Measurements from ENCODE around the gene PARP14.
"Not testable (repeated sequence)": the region's sequence is repeated elsewhere in the genome, so short reads cannot be mapped to it uniquely, and the experiment has no call there.

Gene PARP14

GRCh38 chr3:122679085-122679881 lies 1.4 kb upstream of the PARP14 start:
- peak overlapping the region; percentile 82 to 86 for H3K4me3 ChIP-seq (ENCODE audit: low read depth in 1 of 2, low read length in 2 of 2)
- H3K9ac ChIP-seq (ENCODE audit: low read length), result peak overlapping the region; percentile 80
- H3K27ac ChIP-seq (ENCODE audit: low read depth, low read length), result peak overlapping the region; percentile 98
- H3K27me3 ChIP-seq (ENCODE audit: control insufficient read depth in 1 of 2, insufficient read depth in 2 of 2, low read length in 2 of 2), result no peaks in the 10 kb centered on the region
- H3K36me3 ChIP-seq (ENCODE audit: insufficient read depth, low read length), result no peaks in the 10 kb centered on the region
- peaks cover 31% of the 10 kb centered on the region for H3K4me1 ChIP-seq (ENCODE audit: insufficient read depth, low read length)
- H3K9me3 ChIP-seq (ENCODE audit: low read length), result no peaks in the 10 kb centered on the region

- H3K4me1 ChIP-seq (ENCODE audit: insufficient read depth, low read length), result peaks cover 31% of the 10 kb centered on the region
- H3K27me3 ChIP-seq (ENCODE audit: control insufficient read depth in 1 of 2, insufficient read depth in 2 of 2, low read length in 2 of 2), result no peaks in the 10 kb centered on the region
- peak overlapping the region; percentile 82 to 86 for H3K4me3 ChIP-seq (ENCODE audit: low read depth in 1 of 2, low read length in 2 of 2)
- H3K9me3 ChIP-seq (ENCODE audit: low read length), result no peaks in the 10 kb centered on the region
- H3K36me3 ChIP-seq (ENCODE audit: insufficient read depth, low read length), result no peaks in the 10 kb centered on the region
- H3K9ac ChIP-seq (ENCODE audit: low read length), result peak overlapping the region; percentile 80
- H3K27ac ChIP-seq (ENCODE audit: low read depth, low read length), result peak overlapping the region; percentile 98
Observed at GRCh38 chr3:122679882-122680474, 661 bp upstream of the PARP14 start.

- Histone ChIP-seq H3K4me3 (ENCODE audit: low read depth in 1 of 2, low read length in 2 of 2) (peak overlapping the region; percentile 82 to 86), H3K27me3 (ENCODE audit: control insufficient read depth in 1 of 2, insufficient read depth in 2 of 2, low read length in 2 of 2) (no peaks in the 10 kb centered on the region), H3K4me1 (ENCODE audit: insufficient read depth, low read length) (peaks cover 31% of the 10 kb centered on the region), H3K9me3 (ENCODE audit: low read length) (no peaks in the 10 kb centered on the region), H3K36me3 (ENCODE audit: insufficient read depth, low read length) (peaks cover 3% of the 10 kb centered on the region), H3K9ac (ENCODE audit: low read length) (no peak overlapping the region), H3K27ac (ENCODE audit: low read depth, low read length) (peak overlapping the region; percentile 70)
Observed at GRCh38 chr3:122681284-122681973, 790 bp downstream of the PARP14 start.

GRCh38 chr3:122681974-122682409 lies 1.4 kb downstream of the PARP14 start:
- Histone ChIP-seq H3K4me1 (ENCODE audit: insufficient read depth, low read length) (peaks cover 31% of the 10 kb centered on the region), H3K27me3 (ENCODE audit: control insufficient read depth in 1 of 2, insufficient read depth in 2 of 2, low read length in 2 of 2) (no peaks in the 10 kb centered on the region), H3K4me3 (ENCODE audit: low read depth in 1 of 2, low read length in 2 of 2) (peak overlapping the region; percentile 82 to 86), H3K27ac (ENCODE audit: low read depth, low read length) (peak overlapping the region; percentile 32), H3K9ac (ENCODE audit: low read length) (no peak overlapping the region), H3K9me3 (ENCODE audit: low read length) (no peaks in the 10 kb centered on the region), H3K36me3 (ENCODE audit: insufficient read depth, low read length) (peaks cover 6% of the 10 kb centered on the region)

GRCh38 chr3:122682778-122683411 lies 2.3 kb downstream of the PARP14 start:
- H3K9ac ChIP-seq (ENCODE audit: low read length); H3K4me3 ChIP-seq (ENCODE audit: low read depth in 1 of 2, low read length in 2 of 2); H3K27me3 ChIP-seq (ENCODE audit: control insufficient read depth in 1 of 2, insufficient read depth in 2 of 2, low read length in 2 of 2); H3K9me3 ChIP-seq (ENCODE audit: low read length); H3K27ac ChIP-seq (ENCODE audit: low read depth, low read length): not testable (repeated sequence)
- peaks cover 15% of the 10 kb centered on the region for H3K36me3 ChIP-seq (ENCODE audit: insufficient read depth, low read length)
- H3K4me1 ChIP-seq (ENCODE audit: insufficient read depth, low read length), result peaks cover 31% of the 10 kb centered on the region

- H3K27me3 ChIP-seq (ENCODE audit: control insufficient read depth in 1 of 2, insufficient read depth in 2 of 2, low read length in 2 of 2), result no peaks in the 10 kb centered on the region
- no peak overlapping the region for H3K4me3 ChIP-seq (ENCODE audit: low read depth in 1 of 2, low read length in 2 of 2)
- no peaks in the 10 kb centered on the region for H3K9me3 ChIP-seq (ENCODE audit: low read length)
- no peak overlapping the region for H3K27ac ChIP-seq (ENCODE audit: low read depth, low read length)
- peaks cover 6% of the 10 kb centered on the region for H3K4me1 ChIP-seq (ENCODE audit: insufficient read depth, low read length)
- H3K9ac ChIP-seq (ENCODE audit: low read length), result no peak overlapping the region
- peaks cover 37% of the 10 kb centered on the region for H3K36me3 ChIP-seq (ENCODE audit: insufficient read depth, low read length)
Observed at GRCh38 chr3:122687298-122687697, 6.7 kb downstream of the PARP14 start.

- Histone ChIP-seq H3K27ac (ENCODE audit: low read depth, low read length) (no peak overlapping the region), H3K36me3 (ENCODE audit: insufficient read depth, low read length) (peaks cover 47% of the 10 kb centered on the region)
Observed at GRCh38 chr3:122688996-122689395, 8.4 kb downstream of the PARP14 start.

GRCh38 chr3:122689587-122689986 lies 8.9 kb downstream of the PARP14 start:
- H3K9ac ChIP-seq (ENCODE audit: low read length), result no peak overlapping the region
- no peak overlapping the region for H3K27ac ChIP-seq (ENCODE audit: low read depth, low read length)
- H3K36me3 ChIP-seq (ENCODE audit: insufficient read depth, low read length), result peaks cover 48% of the 10 kb centered on the region
- no peaks in the 10 kb centered on the region for H3K4me1 ChIP-seq (ENCODE audit: insufficient read depth, low read length)
- no peak overlapping the region for H3K4me3 ChIP-seq (ENCODE audit: low read depth in 1 of 2, low read length in 2 of 2)
- H3K27me3 ChIP-seq (ENCODE audit: control insufficient read depth in 1 of 2, insufficient read depth in 2 of 2, low read length in 2 of 2), result no peaks in the 10 kb centered on the region
- H3K9me3 ChIP-seq (ENCODE audit: low read length), result no peaks in the 10 kb centered on the region

More at GRCh38 chr3:122688996-122689395, 8.4 kb downstream of the PARP14 start:
- no peaks in the 10 kb centered on the region for H3K27me3 ChIP-seq (ENCODE audit: control insufficient read depth in 1 of 2, insufficient read depth in 2 of 2, low read length in 2 of 2)
- no peaks in the 10 kb centered on the region for H3K9me3 ChIP-seq (ENCODE audit: low read length)
- no peak overlapping the region for H3K4me3 ChIP-seq (ENCODE audit: low read depth in 1 of 2, low read length in 2 of 2)
- H3K4me1 ChIP-seq (ENCODE audit: insufficient read depth, low read length), result no peaks in the 10 kb centered on the region
- no peak overlapping the region for H3K9ac ChIP-seq (ENCODE audit: low read length)

- Histone ChIP-seq H3K9ac (ENCODE audit: low read length) (no peak overlapping the region), H3K36me3 (ENCODE audit: insufficient read depth, low read length) (peaks cover 52% of the 10 kb centered on the region), H3K27me3 (ENCODE audit: control insufficient read depth in 1 of 2, insufficient read depth in 2 of 2, low read length in 2 of 2) (no peaks in the 10 kb centered on the region), H3K4me3 (ENCODE audit: low read depth in 1 of 2, low read length in 2 of 2) (no peak overlapping the region), H3K9me3 (ENCODE audit: low read length) (no peaks in the 10 kb centered on the region), H3K27ac (ENCODE audit: low read depth, low read length) (no peak overlapping the region), H3K4me1 (ENCODE audit: insufficient read depth, low read length) (no peaks in the 10 kb centered on the region)
Observed at GRCh38 chr3:122690096-122690495, 9.5 kb downstream of the PARP14 start.

- H3K27ac ChIP-seq (ENCODE audit: low read depth, low read length), result no peak overlapping the region
- H3K9ac ChIP-seq (ENCODE audit: low read length), result no peak overlapping the region
- H3K4me3 ChIP-seq (ENCODE audit: low read depth in 1 of 2, low read length in 2 of 2), result no peak overlapping the region
- H3K36me3 ChIP-seq (ENCODE audit: insufficient read depth, low read length), result peaks cover 55% of the 10 kb centered on the region
- H3K27me3 ChIP-seq (ENCODE audit: control insufficient read depth in 1 of 2, insufficient read depth in 2 of 2, low read length in 2 of 2), result no peaks in the 10 kb centered on the region
- no peaks in the 10 kb centered on the region for H3K9me3 ChIP-seq (ENCODE audit: low read length)
- no peaks in the 10 kb centered on the region for H3K4me1 ChIP-seq (ENCODE audit: insufficient read depth, low read length)
Observed at GRCh38 chr3:122691195-122691594, 10.6 kb downstream of the PARP14 start.

GRCh38 chr3:122692674-122693073 lies 12.0 kb downstream of the PARP14 start:
- Histone ChIP-seq H3K9ac (ENCODE audit: low read length) (no peak overlapping the region), H3K4me3 (ENCODE audit: low read depth in 1 of 2, low read length in 2 of 2) (no peak overlapping the region), H3K27me3 (ENCODE audit: control insufficient read depth in 1 of 2, insufficient read depth in 2 of 2, low read length in 2 of 2) (no peaks in the 10 kb centered on the region), H3K9me3 (ENCODE audit: low read length) (no peaks in the 10 kb centered on the region), H3K27ac (ENCODE audit: low read depth, low read length) (no peak overlapping the region), H3K4me1 (ENCODE audit: insufficient read depth, low read length) (no peaks in the 10 kb centered on the region), H3K36me3 (ENCODE audit: insufficient read depth, low read length) (peaks cover 53% of the 10 kb centered on the region)

Data from muscle layer of colon (tissue), 2 donors.